Smooth muscle cell (in vitro differentiated cells): ENCODE measurements around the gene DMBT1. TPM values are rescaled to one million over a fixed set of nuclear protein-coding genes. Genes with fewer than 3 reads are reported as not detected.

Experiments
- DNase-seq: peaks from one replicate; lab custom pipeline; 2025; ENCODE audit not compliant: unreplicated experiment; lab: John Stamatoyannopoulos, UW
- H2AFZ ChIP-seq: fragments of 200-600 bp; sonication (generic); 2 replicates; pipeline ENCODE4 v1.6.0; 2016; ENCODE audit warnings: antibody characterized with exemption, low read depth, mild to moderate bottlenecking
- H3F3A ChIP-seq: fragments of 200-600 bp; sonication (generic); 2 replicates; pipeline ENCODE4 v1.6.0; 2017; ENCODE audit warnings: antibody characterized with exemption, low read depth
- H3K27ac ChIP-seq: fragments of 200-600 bp; sonication (generic); 2 replicates; pipeline ENCODE4 v1.5.1; 2016; ENCODE audit warnings: low read depth, mild to moderate bottlenecking
- H3K27me3 ChIP-seq: fragments of 200-600 bp; sonication (generic); 2 replicates; pipeline ENCODE4 v1.6.1; 2016; ENCODE audit warnings: low read depth, mild to moderate bottlenecking
- H3K36me3 ChIP-seq: fragments of 200-600 bp; sonication (generic); 2 replicates; pipeline ENCODE4 v1.5.1; 2016; ENCODE audit warnings: low read depth
- H3K4me1 ChIP-seq: fragments of 200-600 bp; sonication (generic); 2 replicates; pipeline ENCODE4 v1.5.1; 2016; ENCODE audit warnings: low read depth
- H3K4me2 ChIP-seq: fragments of 200-600 bp; sonication (generic); 2 replicates; pipeline ENCODE4 v1.6.0; 2016; ENCODE audit warnings: mild to moderate bottlenecking
- H3K4me3 ChIP-seq: fragments of 200-600 bp; sonication (generic); 2 replicates; pipeline ENCODE4 v1.5.1; 2016; ENCODE audit warnings: mild to moderate bottlenecking
- H3K79me2 ChIP-seq: fragments of 200-600 bp; sonication (generic); 2 replicates; pipeline ENCODE4 v1.6.0; 2016; ENCODE audit warnings: low read depth, mild to moderate bottlenecking
- H3K9ac ChIP-seq: fragments of 200-600 bp; sonication (generic); 2 replicates; pipeline ENCODE4 v1.6.0; 2016; ENCODE audit warnings: low read depth
- H3K9me3 ChIP-seq: fragments of 200-600 bp; sonication (generic); replicated peaks from 2 replicates; pipeline ENCODE4 v1.5.1; 2016; ENCODE audit warnings: low read depth
- H4K20me1 ChIP-seq: fragments of 200-600 bp; sonication (generic); 2 replicates; pipeline ENCODE4 v1.6.0; 2016; ENCODE audit warnings: low read depth
- WGBS: methylation state at CpG from one replicate; pipeline ENCODE4 v1.1.7; 2016; ENCODE audit warnings: low lambda C conversion rate; 5-methylcytosine and 5-hydroxymethylcytosine counted together
- polyA plus RNA-seq: library from polyadenylated mRNA; unstranded; fragments of >200 nt; fragmentation: Nextera tagmentation; extraction: Ambion mirVana; gene quantifications from 2 replicates; pipeline ENCODE4 v1.2.1, GENCODE V29; 2016
- total RNA-seq: library from RNA; depleted of rRNA; stranded (reverse); fragments of >200 nt; gene quantifications from 2 replicates; pipeline ENCODE4 v1.2.3, GENCODE V29; 2014
- TF ChIP-seq, protein P1 (sequence below): fragments of 200-600 bp; sonication (generic); IDR thresholded peaks from 2 replicates; pipeline ENCODE4 v1.5.1; 2017; ENCODE audit warnings: borderline replicate concordance, mild to moderate bottlenecking, antibody characterized with exemption; ENCODE audit not compliant: insufficient read depth, poor library complexity, severe bottlenecking

Gene DMBT1
- total and polyA plus RNA-seq, 2 experiments from 2014 or later, result not detected

DNA sequence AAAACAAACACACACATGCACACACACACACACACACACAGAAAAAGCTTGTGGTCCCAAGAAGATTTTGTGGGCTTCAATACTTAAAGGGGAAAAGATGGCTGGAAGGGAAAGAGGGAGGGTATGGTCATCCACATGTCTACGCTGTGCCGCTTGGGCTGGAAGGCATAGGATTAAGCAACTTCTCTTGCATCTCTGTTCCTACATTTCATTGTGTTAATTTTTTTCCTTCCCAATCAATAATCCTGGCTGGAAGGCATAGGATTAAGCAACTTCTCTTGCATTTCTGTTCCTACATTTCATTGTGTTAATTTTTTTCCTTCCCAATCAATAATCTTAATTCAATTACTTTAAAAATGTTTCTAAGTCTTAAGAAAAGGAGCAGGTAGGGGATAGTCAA lies 108.5 kb downstream of the DMBT1 start:
- Histone ChIP-seq H3K9me3 (no peaks in the 10 kb centered on the region), H4K20me1 (no peaks in the 10 kb centered on the region), H3K4me3 (no peak overlapping the region), H3K79me2 (no peaks in the 10 kb centered on the region), H2AFZ (no peak overlapping the region), H3K9ac (no peak overlapping the region), H3K4me1 (no peaks in the 10 kb centered on the region), H3K36me3 (no peaks in the 10 kb centered on the region), H3K27ac (no peak overlapping the region), H3K27me3 (peaks cover 4% of the 10 kb centered on the region), H3K4me2 (no peak overlapping the region), H3F3A (no peaks in the 10 kb centered on the region)
- 96% methylated on average over 2 of the region's 2 CpGs for WGBS
- no peak for DNase-seq
- TF ChIP-seq, protein P1, sequence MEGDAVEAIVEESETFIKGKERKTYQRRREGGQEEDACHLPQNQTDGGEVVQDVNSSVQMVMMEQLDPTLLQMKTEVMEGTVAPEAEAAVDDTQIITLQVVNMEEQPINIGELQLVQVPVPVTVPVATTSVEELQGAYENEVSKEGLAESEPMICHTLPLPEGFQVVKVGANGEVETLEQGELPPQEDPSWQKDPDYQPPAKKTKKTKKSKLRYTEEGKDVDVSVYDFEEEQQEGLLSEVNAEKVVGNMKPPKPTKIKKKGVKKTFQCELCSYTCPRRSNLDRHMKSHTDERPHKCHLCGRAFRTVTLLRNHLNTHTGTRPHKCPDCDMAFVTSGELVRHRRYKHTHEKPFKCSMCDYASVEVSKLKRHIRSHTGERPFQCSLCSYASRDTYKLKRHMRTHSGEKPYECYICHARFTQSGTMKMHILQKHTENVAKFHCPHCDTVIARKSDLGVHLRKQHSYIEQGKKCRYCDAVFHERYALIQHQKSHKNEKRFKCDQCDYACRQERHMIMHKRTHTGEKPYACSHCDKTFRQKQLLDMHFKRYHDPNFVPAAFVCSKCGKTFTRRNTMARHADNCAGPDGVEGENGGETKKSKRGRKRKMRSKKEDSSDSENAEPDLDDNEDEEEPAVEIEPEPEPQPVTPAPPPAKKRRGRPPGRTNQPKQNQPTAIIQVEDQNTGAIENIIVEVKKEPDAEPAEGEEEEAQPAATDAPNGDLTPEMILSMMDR, result no peak

DNA sequence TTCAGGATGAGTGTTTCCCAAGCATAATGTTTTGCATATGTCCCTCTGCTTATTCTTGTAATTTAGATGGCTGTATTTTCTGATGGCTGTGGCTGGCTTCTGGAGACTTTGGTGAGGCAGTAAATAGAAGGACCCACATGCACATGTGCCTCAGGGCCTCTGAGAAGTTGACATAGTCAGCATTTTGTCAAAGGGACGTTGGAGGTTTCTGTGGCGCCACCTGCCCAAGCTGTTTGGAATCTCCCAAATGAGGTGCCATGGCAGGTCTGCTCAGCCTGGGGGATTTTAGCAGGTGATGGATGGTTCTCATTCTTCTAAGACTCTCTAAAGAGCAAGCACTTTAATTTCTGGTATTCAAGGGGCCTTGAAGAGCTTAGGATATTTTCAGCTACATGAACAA lies 109.3 kb downstream of the DMBT1 start:
- H3K9ac ChIP-seq, result no peak overlapping the region
- no peaks in the 10 kb centered on the region for H3K9me3 ChIP-seq
- 56% methylated on average over 2 of the region's 2 CpGs for WGBS
- H4K20me1 ChIP-seq, result no peaks in the 10 kb centered on the region
- H3K4me1 ChIP-seq, result no peaks in the 10 kb centered on the region
- no peak overlapping the region for H3K4me2 ChIP-seq
- no peak for DNase-seq
- no peak overlapping the region for H2AFZ ChIP-seq
- no peak overlapping the region for H3K4me3 ChIP-seq
- H3K27ac ChIP-seq, result no peak overlapping the region
- no peaks in the 10 kb centered on the region for H3K79me2 ChIP-seq
- H3K27me3 ChIP-seq, result peaks cover 4% of the 10 kb centered on the region
- TF ChIP-seq, protein P1, result no peak
- H3F3A ChIP-seq, result no peaks in the 10 kb centered on the region
- H3K36me3 ChIP-seq, result no peaks in the 10 kb centered on the region

DNA sequence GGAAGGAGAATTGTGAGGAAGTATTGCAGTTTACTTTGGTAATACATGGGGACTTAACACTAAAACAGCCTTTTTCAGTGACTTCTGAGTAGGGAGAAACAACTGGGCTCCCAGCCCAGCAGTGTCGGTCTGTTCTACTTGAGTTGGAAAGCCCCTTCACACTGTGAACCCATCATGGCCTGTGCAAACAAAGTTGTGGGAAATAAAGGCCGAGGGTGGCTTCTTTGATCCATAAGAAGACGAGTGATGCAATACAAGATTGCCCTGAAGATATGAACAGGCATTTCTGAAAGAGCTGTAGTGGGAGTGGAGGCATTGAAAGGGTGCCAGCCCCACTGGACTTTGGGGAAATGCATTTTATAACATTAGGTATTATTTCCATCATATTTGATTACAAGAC lies 110.8 kb downstream of the DMBT1 start:
- Histone ChIP-seq H3K4me2 (no peak overlapping the region), H4K20me1 (no peaks in the 10 kb centered on the region), H3K4me3 (no peak overlapping the region), H3K9me3 (no peaks in the 10 kb centered on the region), H3F3A (no peaks in the 10 kb centered on the region), H3K27me3 (peaks cover 8% of the 10 kb centered on the region), H3K4me1 (no peaks in the 10 kb centered on the region), H3K27ac (no peak overlapping the region), H3K79me2 (no peaks in the 10 kb centered on the region), H3K36me3 (no peaks in the 10 kb centered on the region), H3K9ac (no peak overlapping the region), H2AFZ (no peak overlapping the region)
- DNase-seq, result no peak
- WGBS, result 70% methylated on average over 3 of the region's 3 CpGs
- TF ChIP-seq, protein P1, result no peak

DNA sequence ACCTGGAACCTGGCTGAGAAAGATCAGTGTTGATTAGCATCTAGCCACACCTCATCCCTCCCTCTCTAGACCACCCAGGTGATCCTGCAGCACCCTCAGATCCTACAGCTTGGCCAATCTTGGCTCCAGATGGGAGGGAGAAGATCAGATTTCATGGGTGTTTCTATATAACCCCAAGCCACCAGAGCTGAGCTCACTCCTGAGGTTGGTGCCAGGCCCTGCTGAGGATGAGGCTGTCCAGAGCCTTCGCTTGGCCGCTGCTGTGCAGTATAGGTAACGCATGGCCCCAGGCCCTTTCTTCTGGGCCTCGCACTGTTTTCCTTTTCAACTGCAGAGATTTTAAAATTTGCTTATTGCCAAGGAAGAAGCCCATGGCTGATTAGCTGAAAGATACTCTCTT lies 112.1 kb downstream of the DMBT1 start:
- no peak overlapping the region for H3K9ac ChIP-seq
- H3K9me3 ChIP-seq, result no peaks in the 10 kb centered on the region
- no peaks in the 10 kb centered on the region for H3K79me2 ChIP-seq
- H2AFZ ChIP-seq, result no peak overlapping the region
- DNase-seq, result no peak
- H3K4me1 ChIP-seq, result no peaks in the 10 kb centered on the region
- H3K27ac ChIP-seq, result no peak overlapping the region
- H3K4me3 ChIP-seq, result no peak overlapping the region
- H3K36me3 ChIP-seq, result no peaks in the 10 kb centered on the region
- whole genome bisulfite sequencing, result 89% methylated on average over 4 of the region's 4 CpGs
- TF ChIP-seq, protein P1, result no peak
- H3K4me2 ChIP-seq, result no peak overlapping the region
- no peaks in the 10 kb centered on the region for H3F3A ChIP-seq
- no peaks in the 10 kb centered on the region for H4K20me1 ChIP-seq
- H3K27me3 ChIP-seq, result peaks cover 3% of the 10 kb centered on the region
